ENCODE measurements around the gene COQ4. TPM values are rescaled to one million over a fixed set of nuclear protein-coding genes. Genes with fewer than 3 reads are reported as not detected.
"Not testable (repeated sequence)": the region's sequence is repeated elsewhere in the genome, so short reads cannot be mapped to it uniquely, and the experiment has no call there.

Gene COQ4
- 54.8 TPM for total RNA-seq

GRCh38 chr9:128322404-128323211 lies at the start of gene COQ4, which contains the start of gene TRUB2:
COQ4 (plus strand) TSS chr9:128322839; CDS start chr9:128322859, 20 bp downstream.
TRUB2 (minus strand) TSS chr9:128322447; CDS start chr9:128322408, 39 bp downstream.
- peak; percentile 94 for DNase-seq (ENCODE audit: low spot score)

DNA sequence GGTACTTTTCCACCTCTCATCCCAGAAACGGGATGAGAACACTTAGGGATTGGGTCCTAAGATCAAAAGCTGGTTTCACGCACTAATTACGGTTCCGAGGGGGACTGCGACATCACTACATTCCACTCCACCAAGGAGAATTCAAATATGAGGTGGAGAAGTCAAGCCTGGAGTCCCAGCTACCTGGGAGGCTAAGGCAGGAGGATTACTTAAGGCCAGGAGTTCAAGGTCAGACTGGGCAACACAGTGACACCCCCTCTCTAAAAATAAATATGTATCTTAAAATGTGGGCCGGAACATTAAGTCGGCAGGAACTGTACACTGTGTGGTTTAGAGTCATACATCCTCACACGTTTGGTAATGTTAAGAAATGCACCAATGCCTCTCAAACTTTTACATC lies 48.4 kb upstream of the COQ4 start:
- no peak for DNase-seq (ENCODE audit: low spot score)

DNA sequence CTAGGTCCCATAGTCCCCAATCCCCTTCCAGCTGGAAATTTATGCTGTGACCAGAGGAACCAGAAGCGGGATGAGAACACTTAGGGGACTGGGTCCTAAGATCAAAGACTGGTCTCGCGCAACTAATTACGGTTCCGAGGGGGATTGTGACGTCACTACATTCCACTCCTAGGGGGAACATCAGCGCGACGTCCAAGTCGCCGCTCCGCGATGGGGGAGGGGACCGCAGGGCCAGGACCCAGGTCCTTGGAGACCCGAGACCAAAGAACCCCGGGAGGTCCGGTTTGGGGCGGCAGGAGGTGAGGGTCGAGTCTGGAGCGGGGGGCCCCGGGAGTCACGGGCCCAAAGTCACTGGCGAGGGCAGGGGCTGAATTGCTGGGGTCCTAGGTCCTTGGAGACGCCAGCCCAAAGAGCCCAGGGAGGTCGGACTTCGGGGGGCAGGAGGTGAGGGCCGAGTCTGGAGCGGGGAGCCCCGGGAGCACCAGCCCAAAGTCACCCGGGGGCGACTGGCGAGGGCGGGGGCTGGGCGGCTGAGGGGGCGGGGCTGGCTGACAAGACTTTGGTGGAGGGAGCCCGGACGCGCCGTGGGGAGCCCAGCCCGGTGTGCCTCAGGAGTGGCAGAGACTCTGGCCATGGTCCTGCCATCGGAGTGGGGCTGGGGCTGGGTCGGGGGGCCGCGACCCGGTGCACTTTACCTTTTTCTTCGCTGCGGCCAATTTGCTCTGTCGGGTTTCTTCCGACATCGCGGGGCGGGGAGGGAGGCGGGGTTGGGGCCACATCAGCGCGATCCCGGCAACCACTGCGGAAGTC lies 47.2 kb upstream of the COQ4 start, which contains the start of gene GOLGA2:
TSS of gene GOLGA2 (minus strand) at position 810 of the 810 bp plus-strand sequence. CDS start at position 779, 31 bp downstream.
- peak; percentile 17 for DNase-seq (ENCODE audit: low spot score)

DNA sequence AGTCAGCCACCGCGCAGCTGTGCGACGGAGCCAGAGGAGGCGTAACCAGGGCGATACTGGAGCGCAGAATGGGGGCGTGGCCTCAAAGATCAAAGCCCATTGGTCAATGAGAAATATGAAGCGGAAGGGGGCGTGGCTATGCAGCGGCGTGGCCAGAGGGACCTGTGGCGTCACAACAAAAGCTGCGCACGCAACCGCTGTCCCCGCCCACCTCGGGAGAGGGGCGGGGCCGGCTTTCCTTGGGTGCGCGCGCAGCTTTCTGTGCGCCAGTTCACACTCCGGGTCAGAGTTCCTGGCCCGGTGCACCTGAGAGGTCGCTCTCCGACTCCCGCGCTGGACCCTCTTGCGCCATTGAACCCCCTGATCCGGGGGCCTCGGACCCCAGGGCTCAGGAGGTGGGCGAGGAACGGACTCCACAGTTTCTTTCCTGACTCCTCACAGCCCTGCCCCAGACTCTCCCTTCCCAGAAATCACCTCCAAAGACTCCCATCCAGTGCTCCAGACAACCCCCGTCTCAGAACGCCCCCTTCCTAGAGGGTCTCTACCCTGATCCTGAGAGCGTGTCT lies 46.5 kb upstream of the COQ4 start, which contains the start of gene SWI5:
TSS of gene SWI5 (plus strand) at position 269 of the 566 bp plus-strand sequence.
- DNase-seq (ENCODE audit: low spot score) = peak; percentile 100

- DNase-seq (ENCODE audit: low spot score) = no peak
Observed at GRCh38 chr9:128276574-128277270, 45.9 kb upstream of the COQ4 start.

GRCh38 chr9:128279088-128280073 lies 43.3 kb upstream of the COQ4 start:
- not testable (repeated sequence) for DNase-seq (ENCODE audit: low spot score)

- DNase-seq (ENCODE audit: low spot score) = no peak
Observed at GRCh38 chr9:128280084-128280622, 42.5 kb upstream of the COQ4 start.

DNA sequence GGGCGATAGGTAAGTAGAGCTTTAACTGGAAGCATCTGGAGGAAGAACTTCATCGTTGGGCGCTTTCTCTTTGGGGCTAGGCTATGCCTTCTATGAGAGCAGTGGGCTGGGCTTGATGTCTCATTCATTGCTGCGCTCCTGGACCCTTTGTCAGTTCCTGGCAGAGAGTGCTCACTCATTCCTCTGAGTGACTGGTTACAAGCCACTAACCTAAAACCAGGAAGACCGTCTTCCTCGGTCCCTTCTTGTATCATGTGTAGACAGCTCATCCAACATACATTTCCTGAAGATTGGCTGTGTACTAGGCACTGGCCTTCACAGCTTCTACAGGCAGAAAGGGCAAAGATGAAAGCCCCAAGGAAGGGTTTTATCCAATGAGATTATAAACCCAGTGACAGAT lies 40.1 kb upstream of the COQ4 start:
- no peak for DNase-seq (ENCODE audit: low spot score)

- no peak for DNase-seq (ENCODE audit: low spot score)
Observed at GRCh38 chr9:128285033-128285784, 37.4 kb upstream of the COQ4 start.

DNA sequence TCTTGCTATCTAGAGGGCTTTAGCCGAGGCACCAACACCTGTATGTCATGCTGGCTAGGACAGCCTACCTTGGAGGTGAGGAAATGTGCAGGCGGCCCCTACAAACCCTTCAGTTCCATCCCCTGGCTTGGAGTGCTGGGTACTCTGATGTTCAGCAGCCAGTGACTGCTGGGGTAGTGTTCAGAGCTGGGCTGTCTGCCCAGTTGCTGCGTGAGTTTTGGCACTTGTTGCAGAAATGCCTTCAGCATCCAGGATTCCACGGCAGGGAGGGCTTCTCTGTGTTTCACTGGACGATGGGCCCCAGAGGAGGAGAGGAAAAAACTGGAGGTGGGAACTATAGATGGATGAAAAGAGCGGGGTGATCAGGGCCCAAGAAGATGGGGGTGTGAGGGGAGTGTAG lies 36.2 kb upstream of the COQ4 start:
- DNase-seq (ENCODE audit: low spot score) = peak; percentile 39

- DNase-seq (ENCODE audit: low spot score) = no peak
Observed at GRCh38 chr9:128288273-128289004, 34.2 kb upstream of the COQ4 start.

- DNase-seq (ENCODE audit: low spot score) = no peak
Observed at GRCh38 chr9:128292009-128292408, 30.6 kb upstream of the COQ4 start.

GRCh38 chr9:128293091-128293490 lies 29.5 kb upstream of the COQ4 start:
- DNase-seq (ENCODE audit: low spot score) = no peak

DNA sequence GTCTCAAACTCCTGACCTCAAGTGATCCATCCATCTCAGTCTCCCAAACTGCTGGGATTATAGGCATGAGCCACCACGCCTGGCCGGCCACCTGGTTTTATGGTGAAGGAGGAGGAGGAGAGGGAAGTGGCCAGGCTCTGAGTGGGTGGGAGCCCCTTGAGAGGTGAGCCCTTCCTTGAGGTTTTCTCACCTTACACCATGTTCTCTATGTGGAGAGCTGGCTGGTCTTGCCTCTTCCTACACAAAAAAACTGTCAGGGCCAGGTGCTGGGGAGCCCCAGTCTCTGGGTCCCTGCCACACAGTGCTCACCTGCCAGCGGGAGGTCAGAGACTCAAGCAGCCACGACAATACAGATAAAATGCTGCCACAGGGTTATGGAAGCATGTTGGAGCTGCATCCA lies 28.5 kb upstream of the COQ4 start:
- DNase-seq (ENCODE audit: low spot score) = no peak

GRCh38 chr9:128296340-128297220 lies 26.1 kb upstream of the COQ4 start:
- DNase-seq (ENCODE audit: low spot score) = peak; percentile 19

DNA sequence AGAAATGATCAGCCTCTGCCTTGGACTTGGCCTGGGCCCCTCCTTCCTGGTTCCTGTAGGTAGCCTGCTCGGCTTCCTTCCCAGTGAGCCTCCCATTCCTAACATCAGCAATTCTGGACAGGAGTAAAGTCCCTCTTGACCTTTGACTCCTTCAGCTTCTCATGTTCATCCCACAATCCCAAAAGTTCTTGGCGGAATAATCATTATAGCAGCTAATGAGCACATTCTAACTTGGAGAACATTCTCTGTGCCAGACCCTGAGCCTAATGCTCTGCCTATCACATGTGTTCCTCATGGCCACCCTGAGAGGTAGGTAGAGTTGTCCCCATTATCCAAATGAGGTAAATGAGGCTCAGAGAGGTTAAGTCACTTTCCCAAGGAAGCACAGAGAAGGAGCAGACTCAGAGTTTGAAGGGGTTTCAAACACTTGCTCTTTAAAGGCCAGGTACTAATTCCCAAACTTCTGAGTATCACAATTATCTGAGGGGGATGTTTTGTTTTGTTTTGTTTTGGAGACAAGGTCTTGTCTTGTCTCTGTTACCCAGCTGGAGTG lies 25.3 kb upstream of the COQ4 start:
- no peak for DNase-seq (ENCODE audit: low spot score)
